ENCODE data around the gene RRAGD.

Gene RRAGD

GRCh38 chr6:89411145-89412070, 665 bp downstream of the RRAGD start:
- Mint-ChIP-seq H3K36me3 (ENCODE audit: low read depth) (no peaks in the 10 kb centered on the region), H3K27me3 (ENCODE audit: low read depth) (peaks cover 20% of the 10 kb centered on the region), H3K4me3 (peak overlapping the region; percentile 86 to 94 (median 89)), H3K4me1 (peaks cover 48% of the 10 kb centered on the region), H3K27ac (peak overlapping the region; percentile 60 to 93 (median 82)), H3K9me3 (no peaks in the 10 kb centered on the region)
- TF ChIP-seq CTCF (IDR thresholded peaks at IDR 0.05; ENCODE audit: unreplicated experiment in 3 of 3): no peak

GRCh38 chr6:89410788-89411144, 1.3 kb downstream of the RRAGD start:
- Mint-ChIP-seq H3K36me3 (ENCODE audit: low read depth) (no peaks in the 10 kb centered on the region), H3K4me3 (peak overlapping the region; percentile 86 to 94 (median 89)), H3K27me3 (ENCODE audit: low read depth) (peaks cover 20% of the 10 kb centered on the region), H3K9me3 (no peaks in the 10 kb centered on the region), H3K4me1 (peaks cover 51% of the 10 kb centered on the region), H3K27ac (peak overlapping the region; percentile 60 to 93 (median 82))
- TF ChIP-seq CTCF (IDR thresholded peaks at IDR 0.05; ENCODE audit: unreplicated experiment in 3 of 3): no peak

GRCh38 chr6:89410231-89410761, 1.8 kb downstream of the RRAGD start:
- Mint-ChIP-seq H3K27ac (peak overlapping the region; percentile 60 to 93 (median 82)), H3K36me3 (ENCODE audit: low read depth) (no peaks in the 10 kb centered on the region), H3K9me3 (no peaks in the 10 kb centered on the region), H3K27me3 (ENCODE audit: low read depth) (peaks cover 20% of the 10 kb centered on the region), H3K4me3 (peak overlapping the region; percentile 86 to 94 (median 89)), H3K4me1 (peaks cover 47% of the 10 kb centered on the region)
- no peak for TF ChIP-seq CTCF (IDR thresholded peaks at IDR 0.05; ENCODE audit: unreplicated experiment in 3 of 3)

GRCh38 chr6:89409461-89410035, 2.5 kb downstream of the RRAGD start:
- no peak for TF ChIP-seq CTCF (IDR thresholded peaks at IDR 0.05; ENCODE audit: unreplicated experiment in 3 of 3)
- peak overlapping the region; percentile 86 to 94 (median 89) for H3K4me3 Mint-ChIP-seq
- peaks cover 44% of the 10 kb centered on the region for H3K4me1 Mint-ChIP-seq

GRCh38 chr6:89406141-89406540, 5.9 kb downstream of the RRAGD start:
- no peaks in the 10 kb centered on the region for H3K36me3 Mint-ChIP-seq (ENCODE audit: low read depth)
- peaks cover 4% of the 10 kb centered on the region for H3K27me3 Mint-ChIP-seq (ENCODE audit: low read depth)
- no peaks in the 10 kb centered on the region for H3K9me3 Mint-ChIP-seq
- H3K4me3 Mint-ChIP-seq: no peak overlapping the region
- peaks cover 38% of the 10 kb centered on the region for H3K4me1 Mint-ChIP-seq
- no peak overlapping the region for H3K27ac Mint-ChIP-seq
- no peak for TF ChIP-seq CTCF (IDR thresholded peaks at IDR 0.05; ENCODE audit: unreplicated experiment in 3 of 3)

More at GRCh38 chr6:89409461-89410035, 2.5 kb downstream of the RRAGD start:
- Mint-ChIP-seq H3K27ac (peak overlapping the region in 2 of 3 experiments; percentile 63 to 71), H3K9me3 (no peaks in the 10 kb centered on the region), H3K36me3 (ENCODE audit: low read depth) (no peaks in the 10 kb centered on the region), H3K27me3 (ENCODE audit: low read depth) (peaks cover 20% of the 10 kb centered on the region)
